HG02610 (cell line): ENCODE measurements around the gene JAZF1.

ENCODE experiments used
- ATAC-seq: cut with Tn5 transposase; IDR thresholded peaks from one replicate; pipeline ENCODE4 v1.9.1; 2021; ENCODE audit warnings: mild to moderate bottlenecking, moderate library complexity; ENCODE audit not compliant: unreplicated experiment

Gene JAZF1

GRCh38 chr7:28052933-28053332 lies 127.7 kb downstream of the JAZF1 start:
- no peak for ATAC-seq

- ATAC-seq, result no peak
Measured at GRCh38 chr7:28048694-28049093, 131.9 kb downstream of the JAZF1 start.

GRCh38 chr7:28046035-28046434 lies 134.6 kb downstream of the JAZF1 start:
- ATAC-seq, result no peak

GRCh38 chr7:28045592-28045991 lies 135.0 kb downstream of the JAZF1 start:
- no peak for ATAC-seq

- ATAC-seq, result no peak
Measured at GRCh38 chr7:28044825-28045224, 135.8 kb downstream of the JAZF1 start.

GRCh38 chr7:28042721-28043120 lies 137.9 kb downstream of the JAZF1 start:
- no peak for ATAC-seq

- ATAC-seq, result peak; percentile 34
Measured at GRCh38 chr7:28041508-28042314, 138.9 kb downstream of the JAZF1 start.

GRCh38 chr7:28038175-28038797 lies 142.3 kb downstream of the JAZF1 start:
- no peak for ATAC-seq

- peak; percentile 92 for ATAC-seq
Measured at GRCh38 chr7:28037220-28038010, 143.2 kb downstream of the JAZF1 start.

- no peak for ATAC-seq
Measured at GRCh38 chr7:28036696-28037095, 143.9 kb downstream of the JAZF1 start.

GRCh38 chr7:28033386-28033785 lies 147.2 kb downstream of the JAZF1 start:
- no peak for ATAC-seq

GRCh38 chr7:28032738-28033380 lies 147.7 kb downstream of the JAZF1 start:
- ATAC-seq, result no peak

GRCh38 chr7:28029051-28029450 lies 151.5 kb downstream of the JAZF1 start:
- no peak for ATAC-seq

- no peak for ATAC-seq
Measured at GRCh38 chr7:28028471-28028870, 152.1 kb downstream of the JAZF1 start.

- ATAC-seq, result no peak
Measured at GRCh38 chr7:28026237-28026636, 154.4 kb downstream of the JAZF1 start.

GRCh38 chr7:28024786-28025334 lies 155.7 kb downstream of the JAZF1 start:
- no peak for ATAC-seq

GRCh38 chr7:28020302-28020940 lies 160.2 kb downstream of the JAZF1 start:
- ATAC-seq, result peak; percentile 61

GRCh38 chr7:28018856-28019465 lies 161.6 kb downstream of the JAZF1 start:
- ATAC-seq, result no peak

GRCh38 chr7:28018446-28018845 lies 162.1 kb downstream of the JAZF1 start:
- no peak for ATAC-seq

- no peak for ATAC-seq
Measured at GRCh38 chr7:28018020-28018419, 162.6 kb downstream of the JAZF1 start.
